Body of pancreas (tissue), 4 donors: ENCODE results near the gene CCND3. TPM values are rescaled to one million over a fixed set of nuclear protein-coding genes. Genes with fewer than 3 reads are reported as not detected.

Source experiments
- ATAC-seq: fragments of 150-250 bp; one replicate; pipeline ENCODE4 v1.9.1; 2016
- DNase-seq, 4 donors: peaks; one replicate each; pipeline ENCODE4 v3.0.0-alpha.2; 2019
- H3K27ac ChIP-seq, 4 donors: fragments of 200-600 bp; sonication (generic); 1 replicate in 3 of 4; 2 replicates in 1 of 4; pipeline versions ENCODE4 v1.5.1 to v1.6.1; 2016 to 2019; ENCODE audit warnings: mild to moderate bottlenecking in 1 of 4, mixed read lengths in 1 of 4, moderate library complexity in 1 of 4
- H3K27me3 ChIP-seq, 2 donors: fragments of 200-600 bp; sonication (generic); one replicate each; pipeline ENCODE4 v1.6.0; 2016; ENCODE audit warnings: mild to moderate bottlenecking in 1 of 2
- H3K36me3 ChIP-seq, 2 donors: fragments of 200-600 bp; sonication (generic); replicated peaks in 1 of 2; 2 replicates each; pipeline ENCODE4 v1.5.1; 2016; ENCODE audit warnings: low read depth in 2 of 2; ENCODE audit not compliant: insufficient read depth in 1 of 2
- H3K4me1 ChIP-seq: fragments of 200-600 bp; sonication (generic); one replicate; pipeline ENCODE4 v1.6.0; 2016
- H3K4me3 ChIP-seq, 2 donors: fragments of 200-600 bp; sonication (generic); 1 replicate in 1 of 2; 2 replicates in 1 of 2; pipeline ENCODE4 v1.5.1; 2016 to 2019
- H3K9me3 ChIP-seq, 3 donors: fragments of 200-600 bp; sonication (generic); 1 replicate in 2 of 3; 2 replicates in 1 of 3; pipeline ENCODE4 v1.5.1; 2016
- POLR2A ChIP-seq, 3 donors: fragments of 450-650 bp; IDR thresholded peaks; one replicate each; pipeline ENCODE4 v1.6.1; 2016; ENCODE audit warnings: antibody characterized with exemption in 3 of 3, mild to moderate bottlenecking in 2 of 3
- WGBS, 2 donors: methylation state at CpG; one replicate each; pipeline ENCODE4 v1.1.5; 2017; 5-methylcytosine and 5-hydroxymethylcytosine counted together
- intact Hi-C: fragments of 100-400 bp; cut with DNase I; formaldehyde crosslinking; loops from one replicate; pipeline ENCODE4 v1.15.1; 2023
- total RNA-seq, 2 donors: library from RNA; depleted of rRNA; stranded (reverse); fragments of >200 nt; gene quantifications; one replicate each; pipeline ENCODE4 v1.1.0, GENCODE V29; 2016
- TF ChIP-seq, protein P1 (sequence below), 7 experiments: fragments of 450-650 bp in 4 of 7; fragments of 200-600 bp in 3 of 7; sonication (generic) in 3 of 7; IDR thresholded peaks; one replicate each; pipeline ENCODE4 v1.5.1; 2016 to 2019; ENCODE audit warnings: antibody characterized with exemption in 7 of 7

CCND3 gene
- total RNA-seq, 2 donors from 2014 or later = 73.2 to 91.0 TPM

DNA sequence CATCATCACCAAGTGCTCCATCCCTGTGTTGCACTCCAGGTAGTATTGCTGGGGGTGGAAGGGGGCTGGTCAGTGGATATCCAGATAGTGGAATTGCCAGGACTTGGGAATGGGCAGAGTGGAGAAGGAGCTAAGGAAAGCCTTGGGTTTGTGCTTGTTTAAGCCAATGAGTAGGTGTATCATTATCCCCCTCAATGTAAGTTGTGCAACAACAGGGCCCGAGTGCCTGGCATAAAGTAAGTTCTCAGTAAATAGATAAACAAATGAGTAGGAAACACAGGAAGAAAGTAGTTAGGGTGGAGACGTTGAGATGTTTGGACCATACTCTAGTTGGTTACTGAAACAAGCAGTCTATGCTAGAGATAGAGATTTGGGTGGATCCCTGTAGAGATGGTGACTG is 9.8 kb downstream of the CCND3 start:
- intact Hi-C loops = loop anchor here (10.0 kb wide), 1 partner anchor 87 kb away; no protein-coding TSS in a partner anchor
- 60 to 67% methylated on average over 2 of the region's 2 CpGs for WGBS, 2 donors
- no peak for ATAC-seq

GRCh38 chr6:41929924-41930323 is 11.7 kb downstream of the CCND3 start:
- Histone ChIP-seq H3K27me3 (no peaks in the 10 kb centered on the region), H3K27ac (no peak overlapping the region), H3K4me3 (no peak overlapping the region), H3K9me3 (no peaks in the 10 kb centered on the region), H3K4me1 (no peaks in the 10 kb centered on the region), H3K36me3 (peaks cover 15 to 44% of the 10 kb centered on the region in 2 donors)
- intact Hi-C loops = loop anchor here (10.0 kb wide), 1 partner anchor 85 kb away; no protein-coding TSS in a partner anchor
- TF ChIP-seq, protein P1, sequence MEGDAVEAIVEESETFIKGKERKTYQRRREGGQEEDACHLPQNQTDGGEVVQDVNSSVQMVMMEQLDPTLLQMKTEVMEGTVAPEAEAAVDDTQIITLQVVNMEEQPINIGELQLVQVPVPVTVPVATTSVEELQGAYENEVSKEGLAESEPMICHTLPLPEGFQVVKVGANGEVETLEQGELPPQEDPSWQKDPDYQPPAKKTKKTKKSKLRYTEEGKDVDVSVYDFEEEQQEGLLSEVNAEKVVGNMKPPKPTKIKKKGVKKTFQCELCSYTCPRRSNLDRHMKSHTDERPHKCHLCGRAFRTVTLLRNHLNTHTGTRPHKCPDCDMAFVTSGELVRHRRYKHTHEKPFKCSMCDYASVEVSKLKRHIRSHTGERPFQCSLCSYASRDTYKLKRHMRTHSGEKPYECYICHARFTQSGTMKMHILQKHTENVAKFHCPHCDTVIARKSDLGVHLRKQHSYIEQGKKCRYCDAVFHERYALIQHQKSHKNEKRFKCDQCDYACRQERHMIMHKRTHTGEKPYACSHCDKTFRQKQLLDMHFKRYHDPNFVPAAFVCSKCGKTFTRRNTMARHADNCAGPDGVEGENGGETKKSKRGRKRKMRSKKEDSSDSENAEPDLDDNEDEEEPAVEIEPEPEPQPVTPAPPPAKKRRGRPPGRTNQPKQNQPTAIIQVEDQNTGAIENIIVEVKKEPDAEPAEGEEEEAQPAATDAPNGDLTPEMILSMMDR (IDR thresholded peaks at IDR 0.05) = no peak
- no peak for TF ChIP-seq POLR2A (IDR thresholded peaks at IDR 0.05)
- DNase-seq = no peak
- WGBS, 2 donors = 85 to 86% methylated on average over 6 of the region's 6 CpGs
- no peak for ATAC-seq

More for the DNA sequence above, 9.8 kb downstream of the CCND3 start:
- no peak overlapping the region for H3K27ac ChIP-seq
- TF ChIP-seq, protein P1 (IDR thresholded peaks at IDR 0.05) = no peak
- TF ChIP-seq POLR2A (IDR thresholded peaks at IDR 0.05) = no peak
- no peak for DNase-seq
- H3K4me1 ChIP-seq = peaks cover 12% of the 10 kb centered on the region
- H3K36me3 ChIP-seq = peaks cover 15 to 46% of the 10 kb centered on the region in 2 donors
- no peak overlapping the region for H3K4me3 ChIP-seq
- no peaks in the 10 kb centered on the region for H3K27me3 ChIP-seq
- H3K9me3 ChIP-seq = no peaks in the 10 kb centered on the region

DNA sequence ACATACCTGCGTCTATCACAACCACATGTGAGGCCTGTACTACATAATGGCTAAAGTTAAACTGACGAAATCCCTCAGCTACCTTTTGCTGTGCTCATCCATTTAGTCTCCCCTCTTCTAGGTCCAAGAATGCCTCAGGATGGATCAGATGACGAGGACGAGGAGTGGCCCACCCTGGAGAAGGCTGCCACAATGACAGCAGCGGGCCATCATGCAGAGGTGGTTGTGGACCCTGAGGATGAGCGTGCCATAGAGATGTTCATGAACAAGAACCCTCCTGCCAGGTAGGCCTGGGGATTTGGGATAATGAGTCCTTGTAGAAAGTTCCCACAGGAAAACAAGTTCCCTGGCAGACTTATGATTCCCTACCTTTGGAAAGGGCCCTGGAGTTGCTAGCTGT is 14.4 kb downstream of the CCND3 start:
- DNase-seq (no peak), ATAC-seq (no peak)
- Histone ChIP-seq H3K9me3 (no peaks in the 10 kb centered on the region), H3K27me3 (no peaks in the 10 kb centered on the region), H3K27ac (no peak overlapping the region), H3K4me1 (peaks cover 15% of the 10 kb centered on the region), H3K36me3 (peaks cover 8 to 34% of the 10 kb centered on the region in 2 donors), H3K4me3 (no peak overlapping the region)
- TF ChIP-seq POLR2A (IDR thresholded peaks at IDR 0.05) = no peak
- TF ChIP-seq, protein P1 (IDR thresholded peaks at IDR 0.05) = no peak
- WGBS, 2 donors = 91% methylated on average over 6 of the region's 6 CpGs
- intact Hi-C loops = no loop called here

GRCh38 chr6:41922154-41922553 is 19.5 kb downstream of the CCND3 start:
- H3K9me3 ChIP-seq = no peaks in the 10 kb centered on the region
- no peak overlapping the region for H3K27ac ChIP-seq
- WGBS, 2 donors = 5 to 8% methylated on average over 7 of the region's 7 CpGs
- H3K4me1 ChIP-seq = peaks cover 34% of the 10 kb centered on the region
- TF ChIP-seq, protein P1 (IDR thresholded peaks at IDR 0.05) = no peak
- no peak for TF ChIP-seq POLR2A (IDR thresholded peaks at IDR 0.05)
- ATAC-seq (no peak), DNase-seq (no peak)
- no peaks in the 10 kb centered on the region for H3K27me3 ChIP-seq
- intact Hi-C loops = no loop called here
- H3K4me3 ChIP-seq = peak overlapping the region; percentile 85 to 87
- peaks cover 0 to 1% of the 10 kb centered on the region in 2 donors for H3K36me3 ChIP-seq

GRCh38 chr6:41921712-41921998 is 20.0 kb downstream of the CCND3 start:
- peak overlapping the region; percentile 95 to 97 (median 96) for H3K27ac ChIP-seq
- H3K36me3 ChIP-seq = no peaks in the 10 kb centered on the region
- peaks cover 34% of the 10 kb centered on the region for H3K4me1 ChIP-seq
- ATAC-seq (peak; percentile 4), DNase-seq (no peak)
- H3K27me3 ChIP-seq = no peaks in the 10 kb centered on the region
- WGBS, 2 donors = 0% methylated on average over 15 to 20 of the region's 20 CpGs
- TF ChIP-seq, protein P1 (IDR thresholded peaks at IDR 0.05) = no peak
- TF ChIP-seq POLR2A (IDR thresholded peaks at IDR 0.05) = no peak
- H3K9me3 ChIP-seq = no peaks in the 10 kb centered on the region
- intact Hi-C loops = no loop called here
- peak overlapping the region; percentile 85 to 87 for H3K4me3 ChIP-seq
